H1 (cell line): ENCODE measurements around the gene MMP20. TPM values are rescaled to one million over a fixed set of nuclear protein-coding genes. Genes with fewer than 3 reads are reported as not detected.

Experiments used
- EGR1 ChIP-seq: IDR thresholded peaks from 2 replicates; pipeline ENCODE4 v1.6.1; 2011; ENCODE audit warnings: low read depth, low read length, borderline replicate concordance
- RNF2 ChIP-seq: fragments of 200-900, 300-1000 bp; sonication (generic); IDR thresholded peaks from 2 replicates; pipeline ENCODE4 v1.7.1; 2016; ENCODE audit warnings: borderline replicate concordance, low read depth, mild to moderate bottlenecking, antibody characterized with exemption, low read length; ENCODE audit not compliant: poor library complexity, severe bottlenecking; ENCODE audit errors: missing control alignments
- TBP ChIP-seq: IDR thresholded peaks from 2 replicates; pipeline ENCODE4 v1.6.1; 2011; ENCODE audit warnings: low read depth, low read length, improper control_type of control experiment
- ZNF274 ChIP-seq: IDR thresholded peaks from 2 replicates; pipeline ENCODE4 v1.7.0; 2012; ENCODE audit warnings: low read length, borderline replicate concordance; ENCODE audit errors: extremely low read depth
- polyA plus RNA-seq, 7 experiments: library from polyadenylated mRNA; depleted of rRNA in 3 of 7; stranded (reverse) in 5 of 7; unstranded in 2 of 7; fragments of >200 nt in 5 of 7; fragments of 200-250 nt in 2 of 7; gene quantifications; 1 replicate in 5 of 7; 2 replicates in 1 of 7; 4 replicates in 1 of 7; pipeline versions ENCODE4 v1.2.1 to v1.2.3, GENCODE V29; 2011 to 2013; ENCODE audit warnings: missing spikeins in 2 of 7, mixed read lengths in 2 of 7
- total RNA-seq: library from RNA; stranded (reverse); fragmentation: NEBNext Ultra II Directional; extraction: Animal tissue kit (Norgen Biotek cat#: 25700); gene quantifications from 2 replicates; pipeline ENCODE4 v1.2.1, GENCODE V29; 2021
- TF ChIP-seq, protein P1 (sequence below): IDR thresholded peaks from 2 replicates; pipeline ENCODE4 v1.6.1; 2012; ENCODE audit warnings: inconsistent platforms
- TF ChIP-seq, protein P2 (sequence below): IDR thresholded peaks from 2 replicates; pipeline ENCODE4 v1.6.1; 2012; ENCODE audit warnings: inconsistent platforms

MMP20 gene
- total and polyA plus RNA-seq, 2 of the 8 experiments (the other 6 are each of a cell fraction or from before 2014, with no cell fraction given), result not detected

DNA sequence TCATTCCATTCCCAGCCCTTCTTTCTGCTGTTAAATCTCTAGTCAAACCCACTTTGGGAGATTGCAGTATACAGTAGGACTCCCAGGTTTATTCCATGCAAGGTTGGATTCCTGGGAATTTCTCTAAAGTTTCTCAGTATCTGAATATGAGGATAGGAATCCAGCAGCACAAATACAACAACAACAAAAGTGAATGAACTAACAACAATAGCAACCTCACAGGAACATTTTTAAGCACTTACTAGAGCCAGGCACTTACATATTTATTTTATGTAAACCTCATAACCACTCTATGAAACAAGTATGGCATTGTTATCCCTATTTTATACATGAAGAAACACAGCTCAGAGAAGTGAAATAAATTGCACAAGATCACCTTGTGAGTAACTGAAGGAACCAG, 96.5 kb downstream of the MMP20 start (continued):
- TF ChIP-seq, protein P1, sequence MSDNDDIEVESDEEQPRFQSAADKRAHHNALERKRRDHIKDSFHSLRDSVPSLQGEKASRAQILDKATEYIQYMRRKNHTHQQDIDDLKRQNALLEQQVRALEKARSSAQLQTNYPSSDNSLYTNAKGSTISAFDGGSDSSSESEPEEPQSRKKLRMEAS, result no peak
- TF ChIP-seq ZNF274 (no peak), EGR1 (no peak), RNF2 (no peak), TBP (no peak)
- TF ChIP-seq, protein P2, sequence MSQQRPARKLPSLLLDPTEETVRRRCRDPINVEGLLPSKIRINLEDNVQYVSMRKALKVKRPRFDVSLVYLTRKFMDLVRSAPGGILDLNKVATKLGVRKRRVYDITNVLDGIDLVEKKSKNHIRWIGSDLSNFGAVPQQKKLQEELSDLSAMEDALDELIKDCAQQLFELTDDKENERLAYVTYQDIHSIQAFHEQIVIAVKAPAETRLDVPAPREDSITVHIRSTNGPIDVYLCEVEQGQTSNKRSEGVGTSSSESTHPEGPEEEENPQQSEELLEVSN, result no peak
